Right atrium auricular region (tissue), 2 donors: ENCODE results near the gene PMEPA1. TPM values are rescaled to one million over a fixed set of nuclear protein-coding genes. Genes with fewer than 3 reads are reported as not detected.

ENCODE experiments used
- DNase-seq: peaks from one replicate; pipeline ENCODE4 v3.0.0-alpha.2; 2019; ENCODE audit warnings: low spot score
- H3K27ac ChIP-seq, 2 donors: fragments of 200-600 bp; sonication (generic); 1 replicate in 1 of 2; 2 replicates in 1 of 2; pipeline ENCODE4 v1.5.1; 2016 to 2019
- H3K27me3 ChIP-seq, 2 donors: fragments of 200-600 bp; sonication (generic); one replicate each; pipeline versions ENCODE4 v1.5.1 to v1.6.0; 2017 to 2019
- H3K36me3 ChIP-seq: fragments of 200-600 bp; sonication (generic); one replicate; pipeline ENCODE4 v1.5.1; 2016
- H3K4me1 ChIP-seq, 2 donors: fragments of 200-600 bp; sonication (generic); one replicate each; pipeline versions ENCODE4 v1.5.1 to v1.6.0; 2017 to 2019
- H3K4me3 ChIP-seq, 2 donors: fragments of 200-600 bp; sonication (generic); 1 replicate in 1 of 2; 2 replicates in 1 of 2; pipeline ENCODE4 v1.5.1; 2017 to 2019; ENCODE audit warnings: mild to moderate bottlenecking in 1 of 2, moderate library complexity in 1 of 2
- H3K9me3 ChIP-seq, 2 donors: fragments of 200-600 bp; sonication (generic); one replicate each; pipeline ENCODE4 v1.5.1; 2019
- CTCF ChIP-seq, 2 donors: fragments of 200-600 bp; sonication (generic); IDR thresholded peaks; one replicate each; pipeline ENCODE4 v1.5.1; 2019; ENCODE audit warnings: antibody characterized with exemption in 2 of 2
- total RNA-seq, 2 donors: library from RNA; depleted of rRNA; stranded (reverse); fragments of >200 nt; gene quantifications; one replicate each; pipeline ENCODE4 v1.1.0, GENCODE V29; 2016

Gene PMEPA1
- total RNA-seq, 2 donors from 2014 or later = 12.5 to 16.7 TPM

- Histone ChIP-seq H3K9me3 (no peaks in the 10 kb centered on the region), H3K27ac (no peak overlapping the region), H3K36me3 (peaks cover 37% of the 10 kb centered on the region), H3K27me3 (no peaks in the 10 kb centered on the region), H3K4me1 (peaks cover 0 to 18% of the 10 kb centered on the region in 2 donors), H3K4me3 (no peak overlapping the region)
- TF ChIP-seq CTCF (IDR thresholded peaks at IDR 0.05) = no peak
- peak; percentile 38 for DNase-seq
Measured at GRCh38 chr20:57653546-57653900, 56.3 kb downstream of the PMEPA1 start.

DNA sequence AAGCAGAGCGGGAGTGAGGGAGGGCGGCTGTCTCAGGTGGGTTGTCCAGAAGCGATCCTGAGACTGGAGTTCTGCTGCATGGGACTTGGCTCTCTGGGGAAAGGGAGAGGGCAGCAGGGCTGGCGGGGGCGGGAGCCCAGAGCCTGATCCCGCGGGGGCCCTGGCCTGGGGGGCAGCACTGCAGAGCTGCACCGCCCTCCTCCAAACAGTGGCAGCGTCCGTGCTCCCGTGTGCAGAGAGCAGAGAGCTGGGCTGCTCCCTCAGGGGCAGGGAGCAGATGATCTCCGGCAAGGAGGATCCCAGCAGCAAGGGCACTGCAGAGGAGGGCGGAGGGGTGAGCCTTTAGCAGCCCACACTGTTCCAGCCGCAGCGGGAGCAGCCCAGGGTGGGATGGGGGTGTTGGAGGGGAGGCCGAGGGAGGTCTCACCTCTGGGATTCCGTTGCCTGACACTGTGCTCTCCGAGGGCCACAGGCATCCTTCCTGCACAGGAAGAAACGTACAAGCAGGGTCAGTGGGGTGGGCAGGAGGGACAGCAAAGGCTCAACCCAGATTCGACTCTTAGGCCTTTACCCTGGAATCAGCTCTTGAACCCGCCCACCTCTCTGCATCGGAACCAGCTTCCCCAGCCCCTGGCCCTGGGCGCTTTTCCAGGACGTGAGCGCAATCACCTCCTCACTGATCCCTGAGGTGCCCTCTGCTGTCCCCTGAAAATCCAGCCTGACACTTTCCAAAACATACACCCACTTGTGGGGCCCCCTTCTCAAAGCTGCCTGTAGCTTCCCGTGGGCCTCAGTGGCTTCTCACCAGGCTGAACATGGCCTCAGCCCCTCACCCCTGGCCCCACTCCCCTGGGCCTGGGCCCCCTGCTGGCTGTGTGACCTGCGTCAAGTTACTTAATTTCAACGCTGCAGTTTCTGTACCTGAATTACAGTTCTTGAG is 56.9 kb downstream of the PMEPA1 start:
- no peaks in the 10 kb centered on the region for H3K9me3 ChIP-seq
- TF ChIP-seq CTCF (IDR thresholded peaks at IDR 0.05) = no peak
- no peaks in the 10 kb centered on the region for H3K27me3 ChIP-seq
- H3K27ac ChIP-seq = no peak overlapping the region
- peaks cover 30% of the 10 kb centered on the region for H3K36me3 ChIP-seq
- H3K4me1 ChIP-seq = peaks cover 0 to 12% of the 10 kb centered on the region in 2 donors
- peak; percentile 54 for DNase-seq
- no peak overlapping the region for H3K4me3 ChIP-seq

DNA sequence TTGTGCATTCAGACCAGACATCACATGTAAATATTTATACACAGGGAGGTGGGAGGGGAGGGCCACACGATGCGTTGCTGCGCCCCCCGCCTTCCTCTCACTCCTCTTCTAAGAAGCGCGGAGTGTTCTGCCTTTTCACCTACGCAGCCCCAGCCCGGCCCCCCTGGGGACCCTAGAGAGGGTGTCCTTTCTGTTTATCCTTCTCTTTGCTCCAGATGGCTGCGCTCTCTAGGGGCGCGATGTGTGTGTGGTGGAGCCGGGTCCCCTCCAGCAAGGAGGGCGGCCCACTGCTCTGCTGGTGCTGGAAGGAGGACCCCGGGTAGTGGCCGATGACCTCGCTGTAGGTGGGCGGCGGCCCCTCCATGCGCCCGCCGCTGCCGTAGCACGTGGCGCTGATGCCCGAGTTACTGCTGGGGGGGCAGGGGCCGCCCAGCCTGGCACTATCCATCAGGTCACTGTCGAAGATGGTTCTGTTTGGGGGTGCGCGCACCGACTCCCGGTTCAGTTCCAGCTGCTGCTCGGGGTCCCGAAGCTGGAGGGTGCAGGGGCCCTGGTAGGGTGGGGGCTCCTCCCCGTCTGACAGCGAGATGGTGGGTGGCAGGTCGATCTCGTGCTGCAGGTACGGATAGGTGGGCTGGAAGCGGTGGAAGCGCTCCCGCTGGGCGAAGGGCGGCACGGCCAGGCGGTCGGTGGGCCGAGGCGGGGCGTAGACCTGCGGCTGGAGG is 57.8 kb downstream of the PMEPA1 start:
- Histone ChIP-seq H3K4me1 (peaks cover 0 to 6% of the 10 kb centered on the region in 2 donors), H3K4me3 (no peak overlapping the region), H3K36me3 (peaks cover 28% of the 10 kb centered on the region), H3K27me3 (no peaks in the 10 kb centered on the region), H3K27ac (no peak overlapping the region), H3K9me3 (no peaks in the 10 kb centered on the region)
- no peak for DNase-seq
- TF ChIP-seq CTCF (IDR thresholded peaks at IDR 0.05) = no peak

DNA sequence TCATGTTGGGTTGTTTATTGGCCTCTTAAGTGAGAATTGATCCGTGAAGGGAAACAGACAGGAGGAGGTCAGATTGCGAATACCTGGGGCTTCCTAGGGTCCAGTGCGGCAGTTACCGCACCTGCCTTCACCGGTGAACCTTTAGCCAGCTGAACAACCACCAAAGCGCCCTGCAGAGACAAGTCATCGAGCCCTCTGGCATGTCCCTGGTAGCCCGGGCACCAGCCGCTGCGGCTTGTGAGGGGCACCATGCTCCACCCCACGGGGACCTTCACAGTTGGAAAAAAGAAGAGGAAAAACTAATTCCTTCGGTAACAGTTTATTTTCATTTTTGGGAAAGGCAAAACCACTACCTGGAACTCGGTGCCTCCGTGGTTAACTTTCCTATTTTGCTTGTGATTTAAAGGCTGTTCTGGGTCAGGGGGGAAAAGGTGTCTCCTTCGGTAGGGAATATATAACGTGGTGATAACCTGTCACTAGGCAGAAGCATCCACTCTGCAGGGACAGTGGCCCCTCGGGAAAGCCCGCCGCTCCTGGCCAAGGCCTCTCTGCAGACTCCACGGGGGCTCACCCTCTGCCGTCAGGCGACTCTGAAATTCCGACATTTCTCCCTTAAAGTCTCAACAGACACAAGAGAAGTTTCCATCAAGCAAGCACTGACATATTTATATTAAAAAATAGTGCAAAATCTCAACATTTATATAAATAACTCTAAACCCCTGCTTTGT is 58.9 kb downstream of the PMEPA1 start:
- Histone ChIP-seq H3K36me3 (peaks cover 19% of the 10 kb centered on the region), H3K27ac (no peak overlapping the region), H3K27me3 (no peaks in the 10 kb centered on the region), H3K4me1 (peaks cover 0 to 6% of the 10 kb centered on the region in 2 donors), H3K9me3 (no peaks in the 10 kb centered on the region), H3K4me3 (no peak overlapping the region)
- no peak for TF ChIP-seq CTCF (IDR thresholded peaks at IDR 0.05)
- DNase-seq = no peak

DNA sequence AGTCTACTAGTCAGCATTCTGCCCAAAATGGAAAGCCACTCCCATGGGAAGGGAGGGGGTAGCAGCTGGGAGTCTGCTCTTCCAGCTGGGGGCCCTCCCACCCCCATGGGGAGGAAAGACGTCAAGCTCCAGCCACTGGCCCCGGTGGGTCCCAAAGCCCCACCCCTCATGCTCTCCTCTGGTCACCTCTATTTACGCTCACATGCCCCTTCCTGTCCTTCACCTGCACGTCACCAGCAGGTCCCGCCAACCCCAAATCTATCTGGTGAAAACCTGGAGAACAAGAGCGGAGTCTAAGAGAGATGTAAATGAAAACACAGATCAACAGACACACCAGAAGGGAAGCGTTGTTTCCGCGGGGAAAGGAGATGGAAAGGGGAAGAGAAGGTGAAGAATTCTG is 59.5 kb downstream of the PMEPA1 start:
- H3K27me3 ChIP-seq = no peaks in the 10 kb centered on the region
- no peak for TF ChIP-seq CTCF (IDR thresholded peaks at IDR 0.05)
- no peaks in the 10 kb centered on the region for H3K9me3 ChIP-seq
- H3K27ac ChIP-seq = no peak overlapping the region
- H3K36me3 ChIP-seq = peaks cover 19% of the 10 kb centered on the region
- H3K4me3 ChIP-seq = no peak overlapping the region
- peak; percentile 32 for DNase-seq
- peaks cover 0 to 6% of the 10 kb centered on the region in 2 donors for H3K4me1 ChIP-seq
